Left lung (tissue), 10 donors: ENCODE data around the gene CHST9. TPM values are rescaled to one million over a fixed set of nuclear protein-coding genes. Genes with fewer than 3 reads are reported as not detected.

Experiments used
- ATAC-seq: fragments of 200-7000 bp; cut with Tn5 transposase; one replicate; pipeline ENCODE4 v1.9.1; 2020; ENCODE audit warnings: moderate library complexity
- DNase-seq, 4 donors: peaks; one replicate each; pipeline ENCODE4 v3.0.0-alpha.2; 2013 to 2020
- H3K27ac ChIP-seq, 2 donors: fragments of 200-600 bp; sonication (generic) in 1 of 2; one replicate each; pipeline versions ENCODE4 v1.5.0 to v1.8.0; 2020 to 2021
- H3K27me3 ChIP-seq, 2 donors: fragments of 200-600 bp; sonication (generic) in 1 of 2; one replicate each; pipeline versions ENCODE4 v1.5.0 to v1.8.0; 2020 to 2021
- H3K36me3 ChIP-seq, 2 donors: fragments of 200-600 bp; sonication (generic) in 1 of 2; one replicate each; pipeline versions ENCODE4 v1.5.0 to v1.8.0; 2020 to 2021
- H3K4me1 ChIP-seq, 2 donors: fragments of 200-600 bp; one replicate each; pipeline ENCODE4 v1.8.0; 2021
- H3K4me3 ChIP-seq, 2 donors: fragments of 200-600 bp; sonication (generic) in 1 of 2; one replicate each; pipeline versions ENCODE4 v1.5.0 to v1.8.0; 2020 to 2021; ENCODE audit warnings: mild to moderate bottlenecking in 1 of 2
- H3K9me3 ChIP-seq, 2 donors: fragments of 200-600 bp; sonication (generic) in 1 of 2; one replicate each; pipeline versions ENCODE4 v1.5.0 to v1.8.0; 2020 to 2021
- CTCF ChIP-seq, 2 donors: fragments of 200-600 bp; sonication (generic) in 1 of 2; IDR thresholded peaks; one replicate each; pipeline versions ENCODE4 v1.5.0 to v1.8.0; 2021; ENCODE audit warnings: antibody characterized with exemption in 2 of 2
- intact Hi-C, 2 donors: fragments of 100-400 bp; cut with DNase I; formaldehyde crosslinking; loops; one replicate each; pipeline versions ENCODE4 v1.11.2 to v1.14.2; 2022
- polyA plus RNA-seq, 6 donors: library from polyadenylated mRNA; unstranded; fragments of 120-200 nt; gene quantifications; one replicate each; pipeline ENCODE4 v1.2.1, GENCODE V29; 2013; ENCODE audit not compliant: insufficient read length in 6 of 6
- total RNA-seq, 2 donors: library from RNA; stranded (reverse); fragmentation: NEBNext Ultra II Directional; extraction: Animal tissue kit (Norgen Biotek cat#: 25700); gene quantifications; one replicate each; pipeline ENCODE4 v1.2.1, GENCODE V29; 2021
- donor health status: DM: no; HTN: yes; CAD: no.
- donor health status: DM: no; HTN: no; CAD: no.

CHST9 gene
- total and polyA plus RNA-seq, 8 donors = 0.12 to 4.2 (median 2.6) TPM

- H3K27ac ChIP-seq = no peak overlapping the region
- DNase-seq (no peak), ATAC-seq (no peak)
- no peak for TF ChIP-seq CTCF (IDR thresholded peaks at IDR 0.05)
- H3K36me3 ChIP-seq = no peaks in the 10 kb centered on the region
- H3K27me3 ChIP-seq = no peaks in the 10 kb centered on the region
- intact Hi-C loops = no loop called here
- H3K9me3 ChIP-seq = no peaks in the 10 kb centered on the region
- H3K4me1 ChIP-seq = no peaks in the 10 kb centered on the region
- no peak overlapping the region for H3K4me3 ChIP-seq
These were observed 151.4 kb downstream of the CHST9 start for GRCh38 chr18:27033722-27034121.

DNA sequence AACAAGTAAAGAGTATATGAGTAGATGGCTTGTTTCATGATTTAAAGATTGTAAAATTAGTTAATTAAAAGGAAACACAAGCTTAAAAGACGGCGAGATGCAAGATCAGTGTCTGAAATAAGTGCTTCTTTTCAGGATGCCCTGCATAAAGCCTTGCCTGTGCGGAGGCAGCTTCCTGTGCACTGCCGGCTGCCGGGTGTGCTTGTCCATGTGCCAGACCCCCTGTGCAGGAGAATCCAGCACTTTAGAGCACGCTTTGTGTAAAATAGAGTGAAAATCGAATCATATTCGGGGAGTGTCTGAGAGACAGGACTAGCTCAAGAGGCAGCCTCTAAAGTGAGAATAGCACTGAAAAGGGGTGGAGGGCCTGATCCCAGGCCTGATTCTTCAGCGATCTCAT lies 154.7 kb downstream of the CHST9 start:
- no peaks in the 10 kb centered on the region for H3K27me3 ChIP-seq
- no peak overlapping the region for H3K4me3 ChIP-seq
- H3K9me3 ChIP-seq = no peaks in the 10 kb centered on the region
- H3K27ac ChIP-seq = no peak overlapping the region
- intact Hi-C loops = no loop called here
- no peak for DNase-seq
- H3K36me3 ChIP-seq = no peaks in the 10 kb centered on the region
- ATAC-seq = no peak
- no peak for TF ChIP-seq CTCF (IDR thresholded peaks at IDR 0.05)
- no peaks in the 10 kb centered on the region for H3K4me1 ChIP-seq

GRCh38 chr18:27022477-27022876 lies 162.6 kb downstream of the CHST9 start:
- ATAC-seq = no peak
- H3K36me3 ChIP-seq = no peaks in the 10 kb centered on the region
- no peak for TF ChIP-seq CTCF (IDR thresholded peaks at IDR 0.05)
- H3K27ac ChIP-seq = no peak overlapping the region
- no peak overlapping the region for H3K4me3 ChIP-seq
- H3K9me3 ChIP-seq = no peaks in the 10 kb centered on the region
- H3K27me3 ChIP-seq = no peaks in the 10 kb centered on the region
- intact Hi-C loops = no loop called here
- DNase-seq = no peak
- H3K4me1 ChIP-seq = no peaks in the 10 kb centered on the region

- peak in 1 of 2 donors; percentile 44 for TF ChIP-seq CTCF (IDR thresholded peaks at IDR 0.05)
- Histone ChIP-seq H3K36me3 (no peaks in the 10 kb centered on the region), H3K4me3 (no peak overlapping the region), H3K4me1 (no peaks in the 10 kb centered on the region), H3K27me3 (no peaks in the 10 kb centered on the region), H3K27ac (no peak overlapping the region), H3K9me3 (no peaks in the 10 kb centered on the region)
- no peak for ATAC-seq
- peak in 1 of 4 donors; percentile 16 for DNase-seq
- intact Hi-C loops = no loop called here
These were observed 167.1 kb downstream of the CHST9 start for GRCh38 chr18:27017901-27018500.

DNA sequence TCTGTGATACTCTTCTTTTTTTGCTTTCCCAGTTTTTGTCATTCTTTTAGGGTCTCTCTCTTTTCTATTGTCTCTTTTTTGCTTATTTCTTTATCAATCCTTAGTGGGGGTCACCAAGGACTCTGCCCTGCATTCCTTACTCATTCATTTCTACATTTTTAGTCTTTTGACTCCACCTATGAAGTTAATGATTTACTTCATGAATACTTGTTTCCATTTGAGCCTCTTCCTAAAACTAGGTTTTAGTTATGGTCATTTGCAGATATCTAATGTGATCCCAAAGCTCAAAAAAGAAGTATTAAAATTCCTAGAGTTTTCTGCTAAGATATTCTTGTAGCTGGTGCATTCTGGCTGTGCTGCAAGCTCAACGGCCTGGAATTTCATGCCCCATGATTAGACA lies 170.3 kb downstream of the CHST9 start:
- ATAC-seq (no peak), DNase-seq (no peak)
- H3K9me3 ChIP-seq = no peaks in the 10 kb centered on the region
- H3K4me3 ChIP-seq = no peak overlapping the region
- intact Hi-C loops = no loop called here
- no peak for TF ChIP-seq CTCF (IDR thresholded peaks at IDR 0.05)
- H3K4me1 ChIP-seq = no peaks in the 10 kb centered on the region
- no peaks in the 10 kb centered on the region for H3K27me3 ChIP-seq
- H3K27ac ChIP-seq = no peak overlapping the region
- no peaks in the 10 kb centered on the region for H3K36me3 ChIP-seq
